Right renal pelvis (tissue), 4 donors: ENCODE results near the gene PAGE1. TPM values are rescaled to one million over a fixed set of nuclear protein-coding genes. Genes with fewer than 3 reads are reported as not detected.
"Not testable (repeated sequence)": the region's sequence is repeated elsewhere in the genome, so short reads cannot be mapped to it uniquely, and the experiment has no call there.

ENCODE experiments used
- DNase-seq, 4 donors: peaks; one replicate each; pipeline ENCODE4 v3.0.0-alpha.2; 2013; ENCODE audit warnings: low read depth in 4 of 4, low spot score in 3 of 4, missing footprints in 1 of 4
- polyA plus RNA-seq, 4 donors: library from polyadenylated mRNA; unstranded; fragments of 120-200 nt; gene quantifications; one replicate each; pipeline ENCODE4 v1.2.1, GENCODE V29; 2013; ENCODE audit not compliant: insufficient read length in 4 of 4

The PAGE1 gene
- polyA plus RNA-seq: not detected

- no peak for DNase-seq
Observed at GRCh38 chrX:49695276-49696180, at the start of gene PAGE1. TSS of gene PAGE1 (minus strand) at chrX:49695984. CDS start at chrX:49694770, 1,214 bp downstream.

- not testable (repeated sequence) for DNase-seq
Observed at GRCh38 chrX:49741501-49741900, 45.7 kb upstream of the PAGE1 start.

GRCh38 chrX:49727847-49728246, 32.1 kb upstream of the PAGE1 start:
- no peak for DNase-seq

GRCh38 chrX:49726966-49727365, 31.2 kb upstream of the PAGE1 start:
- DNase-seq: no peak

- no peak for DNase-seq
Observed at GRCh38 chrX:49725923-49726904, 30.4 kb upstream of the PAGE1 start.

GRCh38 chrX:49725401-49725800, 29.6 kb upstream of the PAGE1 start:
- no peak for DNase-seq

GRCh38 chrX:49720106-49720505, 24.3 kb upstream of the PAGE1 start:
- not testable (repeated sequence) for DNase-seq

GRCh38 chrX:49712577-49712976, 16.8 kb upstream of the PAGE1 start:
- DNase-seq: no peak

GRCh38 chrX:49710744-49711319, 15.0 kb upstream of the PAGE1 start:
- no peak for DNase-seq

- DNase-seq: peak in 1 of 4 donors; percentile 12
Observed at GRCh38 chrX:49704691-49705404, 9.1 kb upstream of the PAGE1 start.

GRCh38 chrX:49701933-49702332, 6.1 kb upstream of the PAGE1 start:
- DNase-seq: no peak

GRCh38 chrX:49701323-49701722, 5.5 kb upstream of the PAGE1 start:
- DNase-seq: no peak

- DNase-seq: no peak
Observed at GRCh38 chrX:49675075-49675719, 20.6 kb downstream of the PAGE1 start.

GRCh38 chrX:49673394-49673793, 22.4 kb downstream of the PAGE1 start:
- no peak for DNase-seq

- DNase-seq: no peak
Observed at GRCh38 chrX:49664824-49665223, 31.0 kb downstream of the PAGE1 start.

- no peak for DNase-seq
Observed at GRCh38 chrX:49661881-49662280, 33.9 kb downstream of the PAGE1 start.

GRCh38 chrX:49659771-49660170, 36.0 kb downstream of the PAGE1 start:
- no peak for DNase-seq

GRCh38 chrX:49656533-49656932, 39.3 kb downstream of the PAGE1 start:
- no peak for DNase-seq

- DNase-seq: no peak
Observed at GRCh38 chrX:49644991-49645637, 50.7 kb downstream of the PAGE1 start.
